ENCODE data around the gene OR2B3.
"Not testable (repeated sequence)": the region's sequence is repeated elsewhere in the genome, so short reads cannot be mapped to it uniquely, and the experiment has no call there.

The OR2B3 gene, protein sequence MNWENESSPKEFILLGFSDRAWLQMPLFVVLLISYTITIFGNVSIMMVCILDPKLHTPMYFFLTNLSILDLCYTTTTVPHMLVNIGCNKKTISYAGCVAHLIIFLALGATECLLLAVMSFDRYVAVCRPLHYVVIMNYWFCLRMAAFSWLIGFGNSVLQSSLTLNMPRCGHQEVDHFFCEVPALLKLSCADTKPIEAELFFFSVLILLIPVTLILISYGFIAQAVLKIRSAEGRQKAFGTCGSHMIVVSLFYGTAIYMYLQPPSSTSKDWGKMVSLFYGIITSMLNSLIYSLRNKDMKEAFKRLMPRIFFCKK

GRCh38 chr6:29087213-29087612 is at the start of gene OR2B3:
Gene OR2B3 (minus strand): TSS chr6:29087313. CDS start chr6:29087248, 65 bp downstream.
- no peak for DNase-seq (ENCODE audit: low spot score)

GRCh38 chr6:29131691-29132090 is 44.6 kb upstream of the OR2B3 start:
- DNase-seq (ENCODE audit: low spot score) = no peak

DNA sequence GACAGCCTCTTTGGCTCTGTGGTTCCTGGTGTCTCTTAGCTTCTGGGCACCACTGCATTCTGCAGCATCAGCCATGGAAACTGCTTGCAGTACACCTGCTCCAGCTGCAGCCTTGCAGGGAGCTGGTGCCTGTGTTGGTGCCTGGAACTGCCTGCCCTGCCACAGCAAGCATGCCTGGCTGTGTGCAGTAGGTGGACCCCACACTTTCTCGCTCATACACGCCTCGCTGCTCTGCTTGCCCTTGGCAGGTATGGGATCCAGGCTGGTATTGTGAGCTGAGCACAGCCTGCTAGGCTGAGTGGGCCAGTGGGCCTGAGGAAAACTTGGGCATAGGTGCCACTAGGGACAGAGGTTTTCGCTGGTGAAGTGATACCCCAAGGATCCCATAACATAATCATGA is 43.5 kb upstream of the OR2B3 start:
- no peak for DNase-seq (ENCODE audit: low spot score)

DNA sequence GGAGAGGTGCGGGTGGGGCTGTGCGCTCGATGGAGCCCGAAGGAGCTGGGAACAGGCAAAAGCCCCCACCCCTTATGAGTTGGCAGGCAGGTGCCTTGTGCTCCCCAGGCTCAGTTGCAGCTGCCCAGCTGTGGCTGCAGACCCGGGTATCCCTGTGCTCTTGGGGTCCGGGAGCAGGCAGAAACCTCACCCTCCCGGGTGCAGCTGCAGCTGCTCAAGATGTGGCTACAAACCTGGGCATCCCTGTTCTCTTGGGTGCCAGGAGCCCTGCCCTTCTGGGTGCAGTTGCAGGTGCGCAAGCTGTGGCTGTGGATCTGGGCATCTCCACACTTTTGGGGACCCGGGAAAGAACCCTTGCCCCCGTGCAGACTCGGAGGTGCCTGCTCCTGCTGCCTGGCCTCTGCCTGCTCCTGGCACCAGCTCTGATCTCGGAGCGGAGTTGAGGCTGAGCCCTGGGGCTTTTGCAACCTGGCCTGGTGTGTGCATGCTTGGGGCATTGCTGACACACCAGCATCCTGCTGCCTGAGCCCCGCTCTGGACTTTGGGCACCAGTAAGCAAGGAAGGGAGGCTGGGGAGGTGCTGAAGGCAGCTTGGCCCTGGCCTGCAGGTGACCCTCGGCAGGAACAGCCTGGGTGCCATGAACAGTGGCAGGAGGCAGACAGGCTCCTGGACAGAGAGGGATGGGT is 42.4 kb upstream of the OR2B3 start:
- DNase-seq (ENCODE audit: low spot score) = no peak

- DNase-seq (ENCODE audit: low spot score) = not testable (repeated sequence)
These were observed 27.9 kb upstream of the OR2B3 start for GRCh38 chr6:29114964-29115363.

DNA sequence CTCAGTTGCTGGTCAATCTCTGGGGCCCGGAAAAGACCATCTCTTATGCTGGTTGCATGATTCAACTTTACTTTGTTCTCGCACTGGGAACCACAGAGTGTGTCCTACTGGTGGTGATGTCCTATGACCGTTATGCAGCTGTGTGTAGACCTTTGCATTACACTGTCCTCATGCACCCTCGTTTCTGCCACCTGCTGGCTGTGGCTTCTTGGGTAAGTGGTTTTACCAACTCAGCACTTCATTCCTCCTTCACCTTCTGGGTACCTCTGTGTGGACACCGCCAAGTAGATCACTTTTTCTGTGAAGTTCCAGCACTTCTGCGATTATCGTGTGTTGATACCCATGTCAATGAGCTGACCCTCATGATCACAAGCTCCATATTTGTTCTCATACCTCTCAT is 25.0 kb upstream of the OR2B3 start:
- DNase-seq (ENCODE audit: low spot score) = no peak

- no peak for DNase-seq (ENCODE audit: low spot score)
These were observed 20.6 kb upstream of the OR2B3 start, which contains the start of gene OR2J3 for GRCh38 chr6:29107758-29108157. Gene OR2J3 (plus strand): TSS chr6:29108058. CDS start chr6:29111891, 3,833 bp downstream.

DNA sequence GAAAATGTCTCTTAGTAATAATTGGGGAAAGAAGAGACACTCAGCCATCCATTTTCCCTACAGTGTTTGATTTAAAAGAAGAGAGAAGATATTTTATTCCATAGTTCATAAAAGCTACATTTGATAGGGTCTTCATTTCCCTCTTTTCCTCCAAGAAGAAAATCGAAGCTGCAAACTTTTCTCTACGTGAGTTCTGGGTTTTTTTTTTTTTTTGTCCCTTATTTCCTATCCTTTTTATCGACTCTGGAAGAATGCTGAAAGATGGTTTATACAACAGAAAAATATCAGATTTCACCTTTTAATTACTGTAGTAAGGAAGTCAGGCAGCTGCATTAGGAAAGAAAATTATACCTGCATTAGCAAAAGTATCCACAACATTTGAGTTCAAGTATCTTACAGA is 12.1 kb upstream of the OR2B3 start, which contains the start of gene OR2J1:
OR2J1 (plus strand) TSS at position 301 of the 400 bp plus-strand sequence. CDS start 1,453 bp downstream, outside the sequence.
- no peak for DNase-seq (ENCODE audit: low spot score)

DNA sequence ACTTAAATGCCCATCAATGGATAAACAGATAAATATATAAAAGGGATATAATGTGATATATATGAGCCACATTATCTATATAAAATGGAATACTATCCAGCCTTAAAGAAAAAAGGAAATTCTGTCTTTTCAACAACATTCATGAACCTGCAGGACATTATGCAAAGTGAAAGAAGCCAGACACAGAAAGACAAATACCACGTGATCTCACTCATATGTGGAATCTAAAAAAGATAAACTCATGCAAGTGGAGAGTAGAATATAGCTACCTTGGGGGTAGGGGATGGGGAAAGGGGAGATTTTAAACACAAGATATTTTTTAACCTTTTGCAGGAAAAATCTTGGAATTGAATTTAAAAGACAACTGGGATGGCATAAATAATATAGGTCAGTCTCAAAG is 10.7 kb upstream of the OR2B3 start:
- DNase-seq (ENCODE audit: low spot score) = no peak

DNA sequence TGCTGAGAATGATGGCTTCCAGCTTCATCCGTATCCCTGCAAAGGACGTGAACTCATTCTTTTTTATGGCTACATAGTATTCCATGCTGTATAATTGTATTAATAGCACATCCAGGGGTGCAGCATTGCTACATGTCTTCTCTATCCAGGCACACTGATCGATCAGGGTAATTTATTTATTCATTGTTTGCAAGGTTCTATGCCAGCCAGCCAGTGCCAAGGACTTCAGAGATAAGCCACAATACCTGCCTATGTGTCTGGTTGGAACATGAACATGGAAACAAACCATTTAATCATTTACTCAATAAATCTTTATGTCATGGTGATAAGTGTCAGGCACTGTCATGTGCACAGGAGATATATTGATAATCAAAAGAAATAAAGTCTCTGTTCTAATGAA is 5.8 kb upstream of the OR2B3 start:
- no peak for DNase-seq (ENCODE audit: low spot score)

- DNase-seq (ENCODE audit: low spot score) = no peak
These were observed 4.7 kb downstream of the OR2B3 start for GRCh38 chr6:29082457-29082856.

GRCh38 chr6:29081312-29081711 is 5.8 kb downstream of the OR2B3 start:
- no peak for DNase-seq (ENCODE audit: low spot score)

- no peak for DNase-seq (ENCODE audit: low spot score)
These were observed 7.9 kb downstream of the OR2B3 start for GRCh38 chr6:29079203-29079602.

GRCh38 chr6:29071831-29072723 is 15.0 kb downstream of the OR2B3 start:
- peak; percentile 3 for DNase-seq (ENCODE audit: low spot score)

- DNase-seq (ENCODE audit: low spot score) = no peak
These were observed 35.4 kb downstream of the OR2B3 start for GRCh38 chr6:29051680-29052079.

GRCh38 chr6:29045075-29045474 is 42.0 kb downstream of the OR2B3 start, which contains the start of gene OR2W1:
Gene OR2W1 (minus strand): TSS chr6:29045175. CDS start chr6:29045175, 0 bp downstream.
- DNase-seq (ENCODE audit: low spot score) = no peak

All from activated CD4-positive, alpha-beta T cell treated with anti-CD3 and anti-CD28 coated beads, Interleukin-2, Interleukin-4, amounts not matched to agents 100 ng/mL and 50 ng/mL, durations not matched to agents 16 hours and 8 hours (primary cell).